Measurements from ENCODE around the gene MIER3. TPM values are rescaled to one million over a fixed set of nuclear protein-coding genes. Genes with fewer than 3 reads are reported as not detected.

The MIER3 gene
- total RNA-seq, 1 donor from 2014 or later, result 13.4 TPM

DNA sequence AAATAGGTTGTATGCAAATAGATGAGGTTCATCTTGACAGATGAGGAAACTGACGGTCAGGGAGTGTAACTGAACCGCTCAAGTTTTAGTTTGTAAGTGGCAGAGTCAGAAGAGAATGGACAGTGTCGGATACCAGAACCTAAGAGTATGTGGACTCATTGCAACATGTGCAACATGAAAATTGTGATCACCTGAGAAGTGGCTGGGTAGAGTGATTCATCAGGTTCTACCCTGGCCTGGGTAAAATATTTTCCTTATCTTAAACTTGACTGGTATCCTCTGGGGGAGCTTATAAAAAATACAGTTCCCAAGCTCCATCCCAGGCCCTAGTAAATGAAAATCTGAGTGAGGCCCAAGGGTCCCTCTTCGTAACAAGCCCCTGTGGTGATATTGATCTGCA is 35.2 kb upstream of the MIER3 start:
- intact Hi-C loops (cut with micrococcal nuclease), result no loop called here
- TF ChIP-seq CTCF (IDR thresholded peaks at IDR 0.05; ENCODE audit: borderline replicate concordance), result no peak
- DNase-seq, result no peak
- Histone ChIP-seq H3K36me3 (no peaks in the 10 kb centered on the region), H3K9me3 (replicated peaks) (no peaks in the 10 kb centered on the region), H3K27me3 (ENCODE audit: low read depth) (no peaks in the 10 kb centered on the region), H3K27ac (replicated peaks) (no peak overlapping the region), H3K4me1 (no peaks in the 10 kb centered on the region), H3K4me3 (no peak overlapping the region)

- Histone ChIP-seq H3K4me3 (no peak overlapping the region), H3K9me3 (replicated peaks) (no peaks in the 10 kb centered on the region), H3K27ac (replicated peaks) (no peak overlapping the region), H3K4me1 (no peaks in the 10 kb centered on the region), H3K36me3 (no peaks in the 10 kb centered on the region), H3K27me3 (ENCODE audit: low read depth) (no peaks in the 10 kb centered on the region)
- no peak for DNase-seq
- TF ChIP-seq CTCF (IDR thresholded peaks at IDR 0.05; ENCODE audit: borderline replicate concordance), result no peak
- intact Hi-C loops (cut with micrococcal nuclease), result no loop called here
These were observed 34.7 kb upstream of the MIER3 start for GRCh38 chr5:56986626-56986947.

DNA sequence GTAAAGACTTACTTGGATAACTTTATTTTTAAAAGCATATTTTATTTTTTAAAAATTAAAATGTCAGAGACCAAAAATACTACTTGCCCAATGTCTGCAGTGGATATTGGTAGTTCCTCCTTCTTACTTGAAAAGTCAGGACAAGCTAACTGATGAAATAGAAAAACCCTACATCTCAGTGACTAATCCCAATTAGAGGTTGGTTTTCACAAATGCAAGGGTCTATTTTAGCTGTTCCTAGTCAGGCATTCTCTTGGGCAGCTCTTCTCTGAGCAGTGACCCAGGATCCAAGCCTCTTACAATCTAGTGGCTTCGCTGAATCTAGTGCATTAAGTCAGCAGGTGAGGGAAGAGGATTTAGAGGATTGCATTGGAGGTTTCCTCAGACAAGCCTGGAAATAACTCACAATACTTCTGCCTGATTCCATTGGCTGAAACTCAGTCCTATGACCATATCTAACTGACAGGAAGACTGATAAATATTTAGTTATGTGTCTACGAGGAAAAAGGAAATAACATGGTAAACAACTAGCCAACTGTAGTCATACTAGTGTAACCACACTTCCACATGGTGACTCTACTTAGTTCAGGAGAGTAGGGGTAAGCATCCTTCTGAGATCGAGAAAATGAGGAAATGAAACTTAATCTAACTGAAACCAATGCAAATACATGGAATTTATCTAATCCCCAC is 34.2 kb upstream of the MIER3 start:
- no peaks in the 10 kb centered on the region for H3K27me3 ChIP-seq (ENCODE audit: low read depth)
- intact Hi-C loops (cut with micrococcal nuclease), result no loop called here

GRCh38 chr5:56984445-56984844 is 32.5 kb upstream of the MIER3 start:
- no peaks in the 10 kb centered on the region for H3K9me3 ChIP-seq (replicated peaks)
- DNase-seq, result no peak
- intact Hi-C loops (cut with micrococcal nuclease), result no loop called here

More for the DNA sequence above, 34.2 kb upstream of the MIER3 start:
- DNase-seq, result no peak
- no peaks in the 10 kb centered on the region for H3K36me3 ChIP-seq
- H3K4me1 ChIP-seq, result no peaks in the 10 kb centered on the region
- H3K9me3 ChIP-seq (replicated peaks), result no peaks in the 10 kb centered on the region
- TF ChIP-seq CTCF (IDR thresholded peaks at IDR 0.05; ENCODE audit: borderline replicate concordance), result no peak
- no peak overlapping the region for H3K4me3 ChIP-seq
- no peak overlapping the region for H3K27ac ChIP-seq (replicated peaks)

GRCh38 chr5:56983593-56984361 is 31.9 kb upstream of the MIER3 start:
- intact Hi-C loops (cut with micrococcal nuclease), result no loop called here
- Histone ChIP-seq H3K27ac (replicated peaks) (no peak overlapping the region), H3K4me1 (no peaks in the 10 kb centered on the region), H3K9me3 (replicated peaks) (no peaks in the 10 kb centered on the region), H3K27me3 (ENCODE audit: low read depth) (peaks cover 10% of the 10 kb centered on the region), H3K36me3 (no peaks in the 10 kb centered on the region), H3K4me3 (no peak overlapping the region)
- TF ChIP-seq CTCF (IDR thresholded peaks at IDR 0.05; ENCODE audit: borderline replicate concordance), result no peak
- no peak for DNase-seq

More at GRCh38 chr5:56984445-56984844, 32.5 kb upstream of the MIER3 start:
- Histone ChIP-seq H3K4me3 (no peak overlapping the region), H3K36me3 (no peaks in the 10 kb centered on the region), H3K27ac (replicated peaks) (no peak overlapping the region), H3K27me3 (ENCODE audit: low read depth) (peaks cover 10% of the 10 kb centered on the region), H3K4me1 (no peaks in the 10 kb centered on the region)
- no peak for TF ChIP-seq CTCF (IDR thresholded peaks at IDR 0.05; ENCODE audit: borderline replicate concordance)

All from left ventricle myocardium inferior (tissue), 1 donor.